GM21360 (cell line): Measurements from ENCODE around the gene P2RX1.
"Not testable (repeated sequence)": the region's sequence is repeated elsewhere in the genome, so short reads cannot be mapped to it uniquely, and the experiment has no call there.

Source experiments
- ATAC-seq: cut with Tn5 transposase; IDR thresholded peaks from one replicate; pipeline ENCODE4 v1.9.1; 2021; ENCODE audit warnings: mild to moderate bottlenecking, moderate library complexity; ENCODE audit not compliant: unreplicated experiment

Gene P2RX1

GRCh38 chr17:3952186-3952585, 35.9 kb upstream of the P2RX1 start:
- no peak for ATAC-seq

DNA sequence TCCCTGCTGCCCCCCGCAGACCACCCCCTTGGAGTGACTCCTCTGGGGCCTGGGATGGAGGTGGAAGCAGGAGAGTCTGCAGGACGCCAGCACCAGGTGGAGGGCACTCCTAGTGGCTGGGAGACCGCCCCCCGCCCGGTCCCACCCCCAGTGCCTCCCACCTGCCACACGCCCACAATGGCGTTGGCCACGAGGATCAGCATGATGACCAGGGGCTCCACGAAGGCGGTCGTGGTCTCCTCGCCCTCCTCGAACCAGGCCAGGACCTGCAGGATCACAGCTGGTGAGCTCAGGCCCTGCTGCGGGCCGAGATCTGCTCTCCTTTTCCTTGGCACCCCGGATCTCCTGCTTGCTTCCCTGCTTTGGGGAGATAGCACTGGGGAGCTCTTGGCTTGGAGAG, 35.2 kb upstream of the P2RX1 start:
- no peak for ATAC-seq

GRCh38 chr17:3951003-3951402, 34.7 kb upstream of the P2RX1 start:
- ATAC-seq: no peak

DNA sequence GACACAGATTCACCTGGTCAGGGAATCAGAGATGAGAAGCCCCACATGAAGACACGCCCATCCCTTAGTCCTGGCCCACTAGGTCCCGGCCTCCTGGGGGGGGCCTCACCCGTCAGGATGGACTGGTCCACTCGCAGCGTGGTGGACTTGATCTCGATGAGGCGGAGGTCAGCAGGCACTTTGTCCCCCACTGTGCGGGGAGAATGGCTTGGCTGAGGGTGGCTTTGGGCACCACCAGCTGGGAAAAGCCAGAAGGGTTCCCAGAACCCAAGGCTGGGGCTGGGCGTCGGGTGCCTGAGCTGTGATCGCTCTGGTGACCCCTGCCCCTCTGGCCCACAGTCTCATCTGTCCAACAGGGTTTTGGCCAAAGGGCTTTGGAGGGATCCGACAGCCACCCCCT, 34.3 kb upstream of the P2RX1 start:
- no peak for ATAC-seq

GRCh38 chr17:3949418-3949817, 33.2 kb upstream of the P2RX1 start:
- no peak for ATAC-seq

DNA sequence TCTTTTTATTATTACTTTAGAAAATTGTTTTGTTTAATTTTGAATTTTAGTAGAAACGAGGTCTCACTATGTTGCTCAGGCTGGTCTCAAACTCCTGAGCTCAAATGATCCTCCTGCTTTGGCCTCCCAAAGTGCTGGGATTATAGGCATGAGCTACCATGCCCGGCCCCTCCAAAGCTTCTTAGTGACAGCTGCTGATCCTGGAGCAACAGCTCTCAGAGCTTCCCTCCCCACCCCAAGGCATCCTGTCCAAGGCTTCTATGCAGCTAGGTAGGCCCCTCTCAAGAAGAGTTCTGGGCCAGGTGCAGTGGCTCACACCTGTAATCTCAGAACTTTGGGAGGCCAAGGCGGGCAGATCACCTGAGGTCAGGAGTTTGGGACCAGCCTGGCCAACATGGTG, 32.3 kb upstream of the P2RX1 start:
- not testable (repeated sequence) for ATAC-seq

- ATAC-seq: no peak
Measured at GRCh38 chr17:3947318-3947810, 31.1 kb upstream of the P2RX1 start.

- no peak for ATAC-seq
Measured at GRCh38 chr17:3946711-3947235, 30.5 kb upstream of the P2RX1 start.

GRCh38 chr17:3944485-3945388, 28.5 kb upstream of the P2RX1 start:
- no peak for ATAC-seq

DNA sequence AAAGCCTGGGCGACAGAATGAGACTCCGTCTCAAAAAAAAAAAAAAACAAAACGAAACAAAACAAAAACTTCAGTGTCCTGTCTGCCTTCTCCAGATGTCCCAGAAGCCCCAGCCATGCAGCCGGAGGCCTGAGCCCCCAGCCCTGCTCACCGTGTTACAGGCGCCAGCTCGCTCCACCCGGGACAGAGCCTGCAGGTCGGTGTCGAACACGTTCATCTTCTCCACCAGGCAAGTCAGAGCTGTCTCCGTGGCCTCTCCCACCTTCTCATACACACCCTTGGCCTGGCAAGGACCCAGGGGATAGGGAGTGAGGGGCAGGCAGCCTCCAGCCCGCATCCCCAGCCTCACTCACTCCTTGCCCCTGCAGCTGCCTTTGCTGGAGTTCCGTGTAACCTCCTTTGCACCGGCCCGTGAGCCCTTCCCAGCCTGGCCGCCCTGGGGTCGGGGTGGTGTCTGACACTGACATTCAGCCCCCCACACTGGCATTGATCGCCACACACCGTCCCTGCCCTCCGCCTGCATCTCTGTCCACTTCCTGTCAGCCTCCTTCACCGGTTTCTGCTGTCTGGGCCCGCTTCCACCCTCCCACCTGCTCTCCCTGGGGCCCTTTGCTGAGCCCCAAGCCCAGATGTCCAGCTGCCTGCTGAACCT, 27.1 kb upstream of the P2RX1 start:
- ATAC-seq: no peak

DNA sequence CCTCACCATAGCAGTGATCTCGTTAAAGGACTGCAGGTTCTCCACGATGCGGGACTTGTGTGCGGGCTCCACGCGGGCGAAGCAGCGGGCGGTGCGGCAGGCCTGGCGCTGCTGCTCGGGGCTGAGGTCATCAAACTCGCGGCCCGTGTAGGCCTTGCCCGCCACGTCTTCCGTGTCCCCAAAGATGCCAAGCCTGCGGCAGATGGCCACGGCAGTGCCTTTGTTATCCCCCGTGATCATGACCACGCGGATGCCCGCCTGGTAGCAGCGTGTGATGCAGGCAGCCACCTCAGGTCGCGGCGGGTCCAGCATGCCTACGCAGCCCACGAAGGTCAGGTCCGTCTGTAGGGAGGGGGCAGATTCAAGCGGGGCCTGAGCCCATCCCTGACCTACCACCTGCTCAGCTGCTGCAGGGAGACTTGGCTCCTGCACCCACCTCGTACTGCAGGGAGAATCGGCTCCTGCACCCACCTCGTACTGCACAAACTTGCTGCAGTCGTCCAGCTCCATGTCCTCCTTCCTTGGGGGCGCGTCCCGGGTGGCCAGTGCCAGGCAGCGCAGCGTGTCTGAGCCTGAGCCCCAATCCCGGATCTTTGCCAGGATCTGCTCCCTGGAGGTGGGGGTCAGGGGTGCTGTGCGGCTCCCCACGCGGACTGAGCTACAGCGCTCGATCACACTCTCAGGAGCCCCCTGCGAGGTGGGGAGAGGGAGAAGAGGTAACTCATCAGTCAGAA, 24.9 kb upstream of the P2RX1 start:
- ATAC-seq: no peak

DNA sequence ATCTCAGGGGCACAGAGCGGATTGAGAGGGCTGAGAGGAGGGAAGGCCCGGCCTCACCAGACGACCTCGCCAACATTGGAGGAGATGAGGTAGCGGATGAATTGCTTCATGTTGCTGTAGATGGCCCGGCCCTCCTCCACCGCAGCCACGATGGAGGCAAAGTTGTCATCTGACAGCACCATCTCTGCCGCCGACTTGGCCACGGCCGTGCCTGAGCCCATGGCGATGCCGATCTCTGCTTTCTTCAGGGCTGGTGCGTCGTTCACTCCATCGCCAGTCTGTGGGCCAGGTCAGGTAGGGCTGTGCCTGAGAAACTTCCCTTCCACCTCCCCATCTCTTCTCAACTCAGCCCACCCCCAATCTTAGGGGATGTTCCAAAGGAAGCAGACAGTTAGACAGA, 21.1 kb upstream of the P2RX1 start:
- no peak for ATAC-seq

DNA sequence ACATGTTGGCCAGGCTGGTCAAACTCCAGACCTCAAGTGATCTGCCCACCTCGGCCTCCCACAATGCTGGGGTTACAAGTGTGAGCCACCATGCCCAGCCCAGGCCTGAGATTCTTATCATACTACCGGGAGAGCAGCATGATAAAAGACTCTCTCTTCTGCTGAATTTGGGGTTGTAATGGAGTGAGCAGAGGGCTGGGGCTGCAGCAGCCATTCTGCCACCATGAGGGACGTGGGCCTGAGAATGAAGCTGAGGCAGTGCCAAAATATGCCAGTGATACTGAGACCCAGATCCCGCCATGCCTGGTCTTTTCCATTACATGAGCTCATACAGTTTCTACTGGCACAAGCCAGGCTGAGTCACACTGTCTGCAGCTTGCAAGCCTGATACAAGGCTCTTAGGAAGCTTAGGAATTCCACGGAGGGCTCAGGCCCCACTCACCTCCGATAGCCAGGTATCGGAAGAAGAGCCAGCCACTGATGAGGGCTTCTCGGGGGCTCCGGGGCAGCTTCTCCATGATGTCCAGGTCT, 19.6 kb upstream of the P2RX1 start:
- ATAC-seq: no peak

DNA sequence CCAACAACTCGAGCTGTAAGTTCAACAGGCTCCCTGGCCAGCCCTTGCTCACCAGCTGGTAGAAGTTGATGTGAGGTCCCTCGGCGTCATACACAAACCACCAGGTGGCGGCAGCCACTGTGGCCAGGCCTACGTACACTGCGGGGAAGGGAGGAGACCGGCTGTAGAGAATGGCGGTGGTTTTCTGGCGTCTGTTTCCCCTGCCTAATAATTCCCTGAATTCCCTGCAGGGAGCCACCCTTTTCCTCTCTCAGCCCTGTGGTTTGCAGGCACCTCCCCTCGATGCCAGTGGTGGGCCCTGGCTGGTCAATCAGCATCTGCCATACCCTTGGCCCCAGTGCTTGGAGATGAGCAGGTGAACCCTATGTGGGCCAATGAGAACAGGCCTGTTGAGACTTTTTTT, 18.9 kb upstream of the P2RX1 start:
- no peak for ATAC-seq

GRCh38 chr17:3929764-3930163, 13.5 kb upstream of the P2RX1 start:
- ATAC-seq: no peak

- no peak for ATAC-seq
Measured at GRCh38 chr17:3929181-3929580, 12.9 kb upstream of the P2RX1 start.

DNA sequence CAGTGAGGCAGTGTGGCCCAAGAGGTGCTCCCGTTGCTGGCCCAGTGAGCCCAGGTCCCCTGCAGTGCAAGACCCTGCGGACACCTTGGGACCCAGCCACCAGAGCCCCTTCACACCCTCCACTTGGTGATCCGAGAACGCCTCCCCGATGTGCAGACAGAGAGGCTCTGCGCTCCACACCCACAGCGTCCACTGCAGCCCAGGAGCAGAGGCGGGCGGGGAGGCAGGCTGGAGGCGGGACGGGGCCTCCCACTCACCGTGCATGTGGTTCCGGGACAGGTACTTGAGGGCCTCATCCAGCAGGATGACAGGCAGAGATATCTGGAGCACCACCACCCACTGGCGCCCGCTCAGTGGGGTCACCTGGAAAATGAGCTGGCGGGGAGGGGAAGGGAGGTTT, 12.1 kb upstream of the P2RX1 start:
- no peak for ATAC-seq

DNA sequence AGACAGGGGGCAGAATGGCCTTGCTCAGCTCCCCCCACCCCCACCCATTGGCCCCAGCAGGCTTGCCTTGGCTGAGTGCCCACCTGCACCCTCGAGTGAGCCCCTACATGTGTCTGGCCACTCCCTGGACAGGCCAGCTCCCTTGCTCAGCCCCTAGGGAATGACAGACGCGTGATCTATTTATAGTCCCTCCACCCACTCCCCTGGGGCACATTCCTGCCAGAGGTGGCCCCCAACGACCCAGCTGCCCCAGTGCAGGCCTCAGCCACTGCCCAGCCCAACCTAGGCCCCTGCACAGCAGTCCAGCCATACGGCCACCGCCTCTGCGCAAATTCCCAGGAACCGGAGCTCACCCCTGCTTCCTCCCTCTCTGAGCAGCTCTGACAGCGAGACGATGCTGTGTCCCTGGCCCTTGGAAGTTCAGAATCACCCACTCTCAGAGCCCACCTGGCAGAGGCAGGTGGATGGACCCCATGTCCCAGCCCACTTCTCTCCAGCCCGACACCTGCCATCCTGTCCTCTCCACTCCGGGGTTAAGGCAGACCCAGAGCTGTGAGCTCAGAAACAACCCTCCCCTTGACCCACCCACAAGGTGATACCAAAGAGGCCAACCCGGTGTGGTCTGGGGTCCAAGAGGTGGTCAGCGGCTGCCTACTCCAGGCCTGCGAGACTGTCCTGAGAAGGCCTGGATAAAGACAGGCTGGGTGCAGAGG, 11.5 kb upstream of the P2RX1 start:
- no peak for ATAC-seq

GRCh38 chr17:3926860-3927627, 10.8 kb upstream of the P2RX1 start:
- no peak for ATAC-seq
